DND-41 (cell line): ENCODE measurements around the gene FCAMR.
A peak's percentile ranks its signal among the peaks of the same experiment; 100 is the strongest.
"Not testable (repeated sequence)": the region's sequence is repeated elsewhere in the genome, so short reads cannot be mapped to it uniquely, and the experiment has no call there.

ENCODE experiments used
- ATAC-seq: fragments of 200-7000 bp; cut with Tn5 transposase; 3 replicates; pipeline ENCODE4 v1.9.1; 2021; ENCODE audit warnings: low read depth; ENCODE audit not compliant: insufficient read depth
- DNase-seq: peaks from one replicate; pipeline ENCODE4 v3.0.0-alpha.2; 2020
- H2AFZ ChIP-seq: 2 replicates; pipeline ENCODE4 v1.6.0; 2012; ENCODE audit warnings: low read depth, low read length
- H3K27ac ChIP-seq: 2 replicates; pipeline ENCODE4 v1.5.1; 2012; ENCODE audit warnings: low read length, inconsistent platforms
- H3K27me3 ChIP-seq: fragments of 200-600 bp; sonication (generic); 2 replicates; pipeline ENCODE4 v1.6.0; 2012; ENCODE audit warnings: low read length, mild to moderate bottlenecking, inconsistent platforms; ENCODE audit not compliant: insufficient read depth, poor library complexity
- H3K36me3 ChIP-seq: 2 replicates; pipeline ENCODE4 v1.5.1; 2012; ENCODE audit warnings: low read length, inconsistent platforms; ENCODE audit not compliant: insufficient read depth
- H3K4me1 ChIP-seq: 2 replicates; pipeline ENCODE4 v1.5.1; 2012; ENCODE audit warnings: mild to moderate bottlenecking, low read length; ENCODE audit not compliant: insufficient read depth
- H3K4me2 ChIP-seq: 2 replicates; pipeline ENCODE4 v1.6.0; 2012; ENCODE audit warnings: mild to moderate bottlenecking, moderate library complexity, low read length, inconsistent platforms; ENCODE audit not compliant: insufficient read depth
- H3K4me3 ChIP-seq, 2 experiments: fragments of 200-600 bp in 1 of 2; shearing (Covaris generic) in 1 of 2; 2 replicates each; pipeline ENCODE4 v1.5.1; 2012 to 2016; ENCODE audit warnings: inconsistent platforms in 2 of 2, low read length in 2 of 2, mild to moderate bottlenecking in 2 of 2, low read depth in 1 of 2, moderate library complexity in 1 of 2
- H3K79me2 ChIP-seq: 2 replicates; pipeline ENCODE4 v1.6.0; 2012; ENCODE audit warnings: low read length, inconsistent platforms; ENCODE audit not compliant: insufficient read depth
- H3K9ac ChIP-seq: 2 replicates; pipeline ENCODE4 v1.6.0; 2012; ENCODE audit warnings: low read depth, mild to moderate bottlenecking, inconsistent platforms, low read length, moderate library complexity
- H3K9me3 ChIP-seq: 2 replicates; pipeline ENCODE4 v1.5.1; 2012; ENCODE audit warnings: low read length, moderate library complexity, mild to moderate bottlenecking, inconsistent platforms; ENCODE audit not compliant: insufficient read depth, severe bottlenecking
- H4K20me1 ChIP-seq: 2 replicates; pipeline ENCODE4 v1.6.0; 2012; ENCODE audit warnings: low read length; ENCODE audit not compliant: insufficient read depth
- CTCF ChIP-seq: IDR thresholded peaks from 2 replicates; pipeline ENCODE4 v1.5.1; 2012; ENCODE audit warnings: borderline replicate concordance, low read length, moderate library complexity, mild to moderate bottlenecking; ENCODE audit not compliant: poor library complexity, severe bottlenecking; ENCODE audit errors: extremely low read depth
- EZH2 ChIP-seq: IDR thresholded peaks from 3 replicates; pipeline ENCODE4 v1.6.1; 2012; ENCODE audit warnings: borderline replicate concordance, low read depth, mild to moderate bottlenecking, moderate library complexity, low read length, inconsistent platforms; ENCODE audit not compliant: severe bottlenecking

FCAMR gene

GRCh38 chr1:206926286-206926685 lies 44.0 kb downstream of the FCAMR start:
- Histone ChIP-seq H3K79me2 (peaks cover 3% of the 10 kb centered on the region), H3K9me3 (no peaks in the 10 kb centered on the region)

GRCh38 chr1:206925106-206925736 lies 45.0 kb downstream of the FCAMR start:
- H3K4me1 ChIP-seq = peaks cover 46% of the 10 kb centered on the region
- no peak overlapping the region for H3K4me2 ChIP-seq
- H3K4me3 ChIP-seq = no peak overlapping the region
- H3K27me3 ChIP-seq = no peaks in the 10 kb centered on the region
- peaks cover 3% of the 10 kb centered on the region; the same call in 1 of the 2 replicates for H3K36me3 ChIP-seq
- H3K27ac ChIP-seq = peak overlapping the region; percentile 99
- no peaks in the 10 kb centered on the region for H3K9me3 ChIP-seq
- DNase-seq = peak; percentile 32
- H3K9ac ChIP-seq = no peak overlapping the region
- TF ChIP-seq EZH2 = no peak
- peak; percentile 53 for TF ChIP-seq CTCF
- H4K20me1 ChIP-seq = no peaks in the 10 kb centered on the region
- no peak overlapping the region for H2AFZ ChIP-seq
- ATAC-seq = no peak
- peaks cover 14% of the 10 kb centered on the region for H3K79me2 ChIP-seq

More at GRCh38 chr1:206926286-206926685, 44.0 kb downstream of the FCAMR start:
- ATAC-seq (no peak), DNase-seq (no peak)
- H3K4me3 ChIP-seq = no peak overlapping the region
- no peaks in the 10 kb centered on the region for H3K36me3 ChIP-seq
- no peaks in the 10 kb centered on the region for H3K27me3 ChIP-seq
- no peak overlapping the region for H2AFZ ChIP-seq
- no peak overlapping the region for H3K4me2 ChIP-seq
- peaks cover 36% of the 10 kb centered on the region for H3K4me1 ChIP-seq
- TF ChIP-seq CTCF = no peak
- no peaks in the 10 kb centered on the region for H4K20me1 ChIP-seq
- no peak overlapping the region for H3K9ac ChIP-seq
- peak overlapping the region; percentile 8; the same call in 1 of the 2 replicates for H3K27ac ChIP-seq

GRCh38 chr1:206924592-206925105 lies 45.6 kb downstream of the FCAMR start:
- H3K36me3 ChIP-seq = peaks cover 3% of the 10 kb centered on the region; the same call in 1 of the 2 replicates
- no peaks in the 10 kb centered on the region for H4K20me1 ChIP-seq
- H3K9ac ChIP-seq = no peak overlapping the region
- H2AFZ ChIP-seq = no peak overlapping the region
- H3K27me3 ChIP-seq = no peaks in the 10 kb centered on the region
- peaks cover 52% of the 10 kb centered on the region for H3K4me1 ChIP-seq
- H3K79me2 ChIP-seq = peaks cover 19% of the 10 kb centered on the region
- ATAC-seq = no peak
- DNase-seq = no peak
- no peak for TF ChIP-seq EZH2
- TF ChIP-seq CTCF = no peak
- H3K4me2 ChIP-seq = no peak overlapping the region
- no peaks in the 10 kb centered on the region for H3K9me3 ChIP-seq
- H3K27ac ChIP-seq = peak overlapping the region; percentile 99
- H3K4me3 ChIP-seq = no peak overlapping the region

GRCh38 chr1:206923961-206924557 lies 46.2 kb downstream of the FCAMR start:
- not testable (repeated sequence) for ATAC-seq, H4K20me1 ChIP-seq, H2AFZ ChIP-seq, H3K9me3 ChIP-seq, H3K27me3 ChIP-seq, H3K36me3 ChIP-seq
- Histone ChIP-seq H3K9ac (peak overlapping the region; percentile 74), H3K4me1 (peaks cover 58% of the 10 kb centered on the region), H3K4me2 (peak overlapping the region; percentile 63), H3K79me2 (peaks cover 22% of the 10 kb centered on the region), H3K4me3 (peak overlapping the region in 1 of 2 experiments; percentile 54; a peak in 2 of 4 replicates), H3K27ac (peak overlapping the region; percentile 99)
- peak; percentile 15 for DNase-seq
